HG03521 (cell line): ENCODE measurements around the gene GMDS.

Source experiments
- ATAC-seq: cut with Tn5 transposase; IDR thresholded peaks from one replicate; pipeline ENCODE4 v1.9.1; 2021; ENCODE audit warnings: mild to moderate bottlenecking, moderate library complexity; ENCODE audit not compliant: unreplicated experiment

The GMDS gene

GRCh38 chr6:1600063-1600763, 645.2 kb downstream of the GMDS start:
- no peak for ATAC-seq

GRCh38 chr6:1599469-1599868, 645.9 kb downstream of the GMDS start:
- no peak for ATAC-seq

GRCh38 chr6:1598886-1599285, 646.5 kb downstream of the GMDS start:
- ATAC-seq: no peak

- ATAC-seq: no peak
Observed at GRCh38 chr6:1598433-1598832, 647.0 kb downstream of the GMDS start.

DNA sequence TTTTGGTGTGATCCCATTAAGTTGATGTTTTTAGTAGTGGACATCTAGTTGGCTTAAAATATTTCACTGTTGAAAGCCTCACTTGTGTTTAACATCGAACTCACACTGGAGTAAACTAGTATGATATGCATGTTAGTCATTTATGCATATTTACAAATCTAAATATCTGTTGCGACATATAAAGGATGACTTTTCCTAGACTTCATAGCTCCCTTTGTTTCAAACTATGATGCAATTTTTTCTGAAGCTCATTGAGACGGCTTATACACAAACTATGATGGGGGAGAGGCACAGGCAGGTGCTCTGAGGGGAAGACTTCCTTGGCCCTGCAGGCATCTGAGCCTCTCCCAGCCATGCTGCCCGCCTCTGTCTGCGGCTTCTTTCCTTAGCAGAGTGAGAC, 647.5 kb downstream of the GMDS start:
- ATAC-seq: no peak

- ATAC-seq: no peak
Observed at GRCh38 chr6:1597121-1597744, 648.2 kb downstream of the GMDS start.

DNA sequence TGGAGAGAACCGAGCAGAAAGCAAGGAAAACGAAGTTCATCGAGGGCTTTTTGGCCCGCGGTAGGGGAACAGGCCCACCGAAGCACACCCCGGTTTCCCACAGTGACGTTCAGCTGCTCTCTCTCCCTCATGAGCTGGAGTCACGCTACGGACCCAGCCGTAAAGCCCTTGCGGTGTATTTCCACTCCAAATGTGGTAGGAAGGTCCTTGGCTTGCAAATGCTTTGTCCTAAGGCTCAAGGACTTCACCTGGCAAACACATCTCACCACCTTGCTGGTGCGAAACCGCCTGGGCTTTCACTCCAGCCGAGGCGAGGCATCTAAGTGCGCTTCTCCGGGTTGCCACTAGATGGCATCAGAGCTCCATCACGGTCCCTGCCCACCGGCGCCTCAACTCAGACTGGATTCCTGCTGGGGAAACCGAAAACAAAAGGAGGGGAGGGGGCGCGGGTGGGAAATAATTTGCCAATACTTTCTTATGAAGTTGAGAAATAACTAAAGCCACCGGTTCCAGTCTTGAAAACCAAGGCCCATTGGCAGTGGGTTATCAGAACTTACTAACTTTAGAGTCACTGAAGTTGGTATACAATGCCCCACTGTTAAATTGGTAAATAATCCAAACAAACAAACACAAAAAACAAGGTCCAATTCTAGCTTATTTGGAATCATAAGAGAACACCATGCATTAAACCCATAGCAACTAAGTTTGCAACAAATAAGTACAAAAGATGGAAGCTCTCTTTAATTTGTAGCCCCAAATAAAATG, 649.1 kb downstream of the GMDS start:
- ATAC-seq: no peak

DNA sequence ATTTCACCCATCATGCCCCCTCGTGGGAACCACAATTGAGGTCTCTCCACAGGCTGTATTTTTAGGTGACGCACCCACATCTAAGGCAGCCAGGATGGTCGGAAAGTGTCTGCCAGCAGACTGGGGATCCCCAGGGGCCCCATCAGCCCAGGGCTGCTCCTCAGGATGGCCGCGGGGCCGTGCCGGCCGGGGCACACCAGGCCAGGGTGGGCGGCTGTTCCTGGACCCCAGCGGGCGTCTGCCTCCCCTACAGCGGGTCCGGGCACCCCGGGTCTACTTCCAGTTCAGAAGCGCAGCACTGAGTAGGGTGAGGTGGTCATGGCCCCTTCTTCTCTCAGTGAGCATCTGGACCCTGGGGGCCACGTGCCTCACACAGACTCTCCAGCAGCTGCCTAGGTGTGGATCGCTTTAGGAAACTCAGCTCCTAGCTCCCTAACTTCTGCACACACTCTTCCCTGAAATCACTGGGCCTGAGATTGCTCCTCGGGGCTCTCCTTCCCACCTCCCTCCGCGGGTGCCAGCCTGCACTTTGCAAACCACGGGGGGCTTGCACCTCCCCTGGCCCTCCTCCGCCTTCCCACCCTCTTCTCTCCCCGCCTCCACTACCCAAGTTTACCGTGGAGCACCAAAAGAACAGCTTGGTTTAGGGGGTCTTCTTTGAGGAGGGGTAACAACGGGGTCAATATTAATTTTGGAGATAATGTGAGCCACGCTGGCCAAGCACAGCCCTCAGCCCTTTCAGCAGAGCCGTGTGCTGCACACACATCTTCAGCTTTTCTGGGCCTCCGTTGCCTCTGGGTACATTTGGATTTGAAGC, 649.9 kb downstream of the GMDS start:
- ATAC-seq: no peak

GRCh38 chr6:1594445-1595200, 650.8 kb downstream of the GMDS start:
- ATAC-seq: no peak

- ATAC-seq: no peak
Observed at GRCh38 chr6:1593958-1594314, 651.5 kb downstream of the GMDS start.

GRCh38 chr6:1593286-1593957, 652.0 kb downstream of the GMDS start:
- no peak for ATAC-seq

- ATAC-seq: no peak
Observed at GRCh38 chr6:1592852-1593251, 652.6 kb downstream of the GMDS start.

- no peak for ATAC-seq
Observed at GRCh38 chr6:1591926-1592325, 653.5 kb downstream of the GMDS start.

GRCh38 chr6:1591243-1591642, 654.2 kb downstream of the GMDS start:
- no peak for ATAC-seq

DNA sequence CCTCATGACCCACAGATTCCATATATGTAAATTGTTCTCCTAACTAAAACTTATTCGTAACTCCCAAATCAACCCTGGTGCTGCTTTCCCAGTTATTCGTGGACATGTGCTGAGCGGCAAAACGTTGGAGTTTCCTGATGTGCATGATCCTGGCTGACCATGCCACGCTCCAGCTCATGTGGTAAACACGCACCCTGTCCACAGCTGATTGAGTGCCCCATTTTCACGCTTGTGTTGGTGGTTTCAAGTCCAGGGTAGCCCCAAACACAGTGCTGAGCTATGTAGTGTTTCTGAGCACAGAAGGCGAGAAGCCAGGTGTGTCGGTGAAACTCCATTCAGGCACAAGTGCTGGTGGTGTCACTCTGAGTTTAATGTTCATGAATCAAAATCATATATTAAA, 654.8 kb downstream of the GMDS start:
- no peak for ATAC-seq

GRCh38 chr6:1589208-1589607, 656.2 kb downstream of the GMDS start:
- ATAC-seq: no peak

DNA sequence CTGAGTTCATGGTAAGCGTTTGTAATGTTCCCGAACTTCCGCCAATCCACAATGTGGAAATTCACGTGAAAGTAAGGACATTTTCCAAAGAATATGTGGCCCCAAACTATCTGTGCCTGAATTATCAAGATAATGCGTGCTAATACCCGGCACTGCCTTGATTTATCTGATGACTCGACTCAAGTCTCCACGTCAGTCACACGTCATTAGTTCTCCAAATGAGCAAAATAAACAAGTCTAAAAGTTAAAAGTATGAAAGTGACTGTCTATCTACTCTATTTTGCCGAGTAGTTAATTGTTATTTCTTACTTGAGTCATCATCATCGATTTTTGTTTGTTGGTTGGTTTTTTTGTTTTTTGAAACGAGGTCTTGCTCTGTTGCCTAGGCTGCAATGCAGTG, 657.4 kb downstream of the GMDS start:
- no peak for ATAC-seq

GRCh38 chr6:1587546-1587945, 657.9 kb downstream of the GMDS start:
- ATAC-seq: no peak

DNA sequence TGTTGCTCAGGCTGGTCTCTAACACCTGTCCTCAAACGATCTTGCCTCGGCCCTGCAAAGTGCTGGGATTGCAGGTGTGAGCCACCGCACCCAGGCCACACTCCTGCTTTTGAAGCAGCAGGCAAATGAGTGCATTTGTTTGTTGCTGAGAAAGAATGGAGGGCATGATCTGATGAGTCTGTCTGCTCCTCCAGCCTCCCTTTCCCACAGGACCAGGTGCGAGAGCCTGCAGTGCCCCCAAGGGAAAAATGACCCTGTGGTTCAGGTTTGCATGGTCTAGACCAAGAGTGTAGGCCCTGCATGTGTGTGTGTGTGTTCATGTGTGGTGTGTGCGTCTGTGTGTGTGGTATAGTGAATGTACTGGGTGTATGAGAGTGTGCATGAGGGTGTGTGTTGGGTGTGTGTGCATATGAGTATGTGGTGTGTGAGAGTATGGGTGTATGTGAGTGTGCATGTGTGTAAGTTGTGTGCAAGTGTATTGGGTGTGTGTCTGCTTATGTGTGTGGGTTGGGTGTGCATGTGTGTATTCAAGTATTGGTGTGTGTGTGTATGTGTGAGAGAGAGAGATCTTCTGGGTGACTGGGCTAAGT, 658.4 kb downstream of the GMDS start:
- ATAC-seq: no peak

GRCh38 chr6:1586256-1586655, 659.1 kb downstream of the GMDS start:
- no peak for ATAC-seq
